ENCODE data around the gene CDKL4.

DNA sequence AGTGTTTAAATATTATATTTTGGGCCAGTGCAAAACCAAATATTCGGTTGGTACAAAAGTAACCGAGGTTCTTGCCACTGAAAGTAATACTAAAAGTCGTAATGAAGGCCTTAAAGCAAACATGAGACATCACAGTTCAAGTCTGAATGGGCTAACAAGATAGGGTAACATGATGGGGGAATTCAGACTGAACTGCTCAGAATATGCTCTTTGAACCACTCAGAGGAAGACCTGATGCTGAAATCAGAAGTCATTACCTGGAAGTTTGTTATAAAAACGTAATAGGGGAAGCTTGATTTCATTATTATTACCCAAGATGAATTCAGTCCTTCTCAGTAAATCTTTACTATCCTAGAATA is 26.6 kb downstream of the CDKL4 start:
- TF ChIP-seq POLR2A (IDR thresholded peaks at IDR 0.05; ENCODE audit: low read length) (no peak), GATA1 (IDR thresholded peaks at IDR 0.05; ENCODE audit: low read depth, low read length) (no peak)
